ENCODE data around the gene PRXL2A.

PRXL2A gene

DNA sequence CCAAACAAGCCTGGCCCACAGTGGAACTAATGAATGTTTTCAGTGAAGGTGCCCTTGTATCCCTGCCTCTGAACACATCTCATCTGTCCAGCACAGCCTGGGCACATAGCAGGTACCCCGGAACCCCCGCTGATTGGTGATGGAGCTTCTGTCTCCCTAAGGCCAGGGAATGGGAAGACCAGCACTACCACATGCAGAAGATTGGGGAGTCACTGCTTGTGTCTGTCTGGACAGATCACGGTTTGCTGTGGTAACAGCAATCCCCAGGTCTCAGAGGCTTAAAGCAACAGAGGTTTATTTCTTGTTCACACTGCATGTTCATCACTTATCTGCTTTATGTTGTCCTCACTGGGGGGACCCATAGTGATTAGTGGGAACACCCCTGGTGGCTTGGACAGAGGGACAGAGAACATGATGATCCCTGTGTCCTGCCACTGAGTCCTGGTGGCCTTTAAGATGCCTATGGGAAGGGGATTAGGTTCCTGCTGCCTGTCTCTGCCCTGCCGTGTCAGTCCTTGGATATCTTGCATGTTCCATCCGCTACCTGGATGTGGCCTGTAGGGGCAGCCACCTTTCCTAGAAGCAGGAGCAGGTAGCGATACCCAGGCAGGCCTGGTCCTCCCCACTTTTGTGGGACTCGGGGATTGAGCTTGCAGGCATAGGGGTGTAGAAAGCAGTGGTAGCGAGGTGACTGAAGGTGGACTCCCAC lies 49.4 kb downstream of the PRXL2A start:
- peaks cover 52 to 54% of the 10 kb centered on the region in 2 donors for H3K4me1 ChIP-seq (ENCODE audit: control insufficient read depth in 1 of 2, insufficient read depth in 2 of 2, low read length in 2 of 2)
- H3K27me3 ChIP-seq (ENCODE audit: low read depth, low read length), result no peaks in the 10 kb centered on the region
- no peak overlapping the region for H3K4me3 ChIP-seq (ENCODE audit: low read depth in 1 of 2, low read length in 2 of 2)
- H3K36me3 ChIP-seq (ENCODE audit: control insufficient read depth in 1 of 2, insufficient read depth in 2 of 2, low read length in 2 of 2), result no peaks in the 10 kb centered on the region
- H3K9me3 ChIP-seq (ENCODE audit: control insufficient read depth in 1 of 2, low read length in 2 of 2), result no peaks in the 10 kb centered on the region
- H3K27ac ChIP-seq (ENCODE audit: low read length), result peak overlapping the region; percentile 80

DNA sequence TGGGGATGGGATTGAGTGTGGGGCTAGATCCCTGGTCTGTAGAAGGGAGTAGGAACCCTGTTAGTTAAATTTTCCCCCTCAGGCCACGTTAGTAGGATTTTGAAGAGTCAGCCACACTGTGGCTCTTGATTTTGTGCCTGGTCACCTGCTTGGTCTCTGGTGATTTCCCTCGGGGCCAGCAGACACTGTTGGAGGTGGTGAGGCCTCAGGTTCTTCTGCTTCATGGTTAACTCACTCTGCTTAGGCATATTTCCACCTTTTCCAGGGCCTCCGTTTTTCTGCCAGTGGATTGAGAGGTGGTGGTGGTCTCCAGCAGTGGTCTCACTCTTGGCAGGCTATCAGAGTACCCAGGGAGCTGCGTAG lies 49.9 kb downstream of the PRXL2A start:
- no peaks in the 10 kb centered on the region for H3K9me3 ChIP-seq (ENCODE audit: control insufficient read depth in 1 of 2, low read length in 2 of 2)
- H3K4me3 ChIP-seq (ENCODE audit: low read depth in 1 of 2, low read length in 2 of 2), result no peak overlapping the region
- H3K27ac ChIP-seq (ENCODE audit: low read length), result peak overlapping the region; percentile 80
- no peaks in the 10 kb centered on the region for H3K36me3 ChIP-seq (ENCODE audit: control insufficient read depth in 1 of 2, insufficient read depth in 2 of 2, low read length in 2 of 2)
- no peaks in the 10 kb centered on the region for H3K27me3 ChIP-seq (ENCODE audit: low read depth, low read length)
- peaks cover 58 to 60% of the 10 kb centered on the region in 2 donors for H3K4me1 ChIP-seq (ENCODE audit: control insufficient read depth in 1 of 2, insufficient read depth in 2 of 2, low read length in 2 of 2)

DNA sequence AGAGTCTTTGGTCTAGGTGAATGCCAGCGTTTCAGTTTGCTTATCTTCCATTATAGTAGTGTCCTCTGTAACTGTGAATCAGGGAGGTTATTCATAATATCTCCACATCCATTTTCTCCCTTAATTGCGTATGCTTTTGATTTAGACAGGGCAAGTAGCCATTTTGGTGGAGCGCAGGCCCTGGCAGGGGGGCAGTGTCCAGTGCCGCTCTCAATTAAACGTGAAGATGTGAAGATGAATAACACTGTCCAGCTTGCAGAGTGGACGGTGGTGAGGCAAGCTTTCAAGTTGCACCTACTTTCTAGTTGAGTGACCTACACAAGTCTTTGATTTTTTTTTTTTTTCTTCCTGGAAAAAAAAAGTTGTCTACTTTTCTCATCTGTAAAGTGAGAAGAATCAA lies 50.3 kb downstream of the PRXL2A start:
- peak overlapping the region; percentile 80 for H3K27ac ChIP-seq (ENCODE audit: low read length)
- no peaks in the 10 kb centered on the region for H3K27me3 ChIP-seq (ENCODE audit: low read depth, low read length)
- H3K9me3 ChIP-seq (ENCODE audit: control insufficient read depth in 1 of 2, low read length in 2 of 2), result no peaks in the 10 kb centered on the region
- H3K36me3 ChIP-seq (ENCODE audit: control insufficient read depth in 1 of 2, insufficient read depth in 2 of 2, low read length in 2 of 2), result no peaks in the 10 kb centered on the region
- peak overlapping the region in 1 of 2 donors; percentile 31 for H3K4me3 ChIP-seq (ENCODE audit: low read depth in 1 of 2, low read length in 2 of 2)
- peaks cover 62 to 64% of the 10 kb centered on the region in 2 donors for H3K4me1 ChIP-seq (ENCODE audit: control insufficient read depth in 1 of 2, insufficient read depth in 2 of 2, low read length in 2 of 2)

DNA sequence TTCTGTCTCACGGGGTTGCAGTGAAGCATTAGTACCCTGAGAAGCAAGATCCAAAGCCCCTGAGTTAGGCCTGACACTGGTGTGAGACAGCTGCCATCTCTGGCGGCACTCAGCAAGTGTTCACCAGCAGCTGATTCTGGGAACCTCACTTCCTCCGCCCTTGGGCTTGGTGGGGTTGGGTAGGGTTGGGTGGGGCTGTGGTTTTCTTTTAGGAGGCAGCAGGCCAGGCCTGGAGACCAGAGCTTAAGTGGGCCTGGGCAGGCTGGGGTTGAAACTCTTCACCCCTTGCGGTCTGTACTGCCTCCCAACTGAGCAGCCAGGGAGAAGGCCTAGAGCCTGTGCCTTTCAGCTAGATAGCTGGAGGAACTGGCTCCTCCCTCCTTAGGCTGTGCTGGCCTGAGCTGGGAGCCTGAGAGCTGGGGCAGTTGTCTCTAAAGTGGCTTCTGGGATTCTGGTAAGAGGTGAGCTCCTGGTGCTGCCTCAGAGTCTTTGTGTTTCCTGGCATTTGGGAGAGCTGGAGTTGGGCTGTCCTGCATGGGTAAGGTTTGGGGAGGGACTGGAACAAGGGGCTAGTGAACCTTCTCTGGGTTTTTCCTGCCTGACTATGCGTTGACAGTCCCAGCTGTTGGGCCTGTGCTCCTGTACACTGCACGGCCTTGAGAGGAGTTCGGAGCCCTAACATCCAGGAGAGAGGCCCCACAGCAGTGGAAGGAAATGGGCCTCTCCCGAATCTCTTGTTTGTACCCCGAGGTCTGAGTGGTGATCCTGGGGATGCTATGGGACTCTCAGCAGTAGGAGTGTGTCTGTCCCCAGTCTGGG lies 50.9 kb downstream of the PRXL2A start:
- no peaks in the 10 kb centered on the region for H3K9me3 ChIP-seq (ENCODE audit: control insufficient read depth in 1 of 2, low read length in 2 of 2)
- H3K4me1 ChIP-seq (ENCODE audit: control insufficient read depth in 1 of 2, insufficient read depth in 2 of 2, low read length in 2 of 2), result peaks cover 68 to 70% of the 10 kb centered on the region in 2 donors
- peak overlapping the region in 1 of 2 donors; percentile 35 for H3K4me3 ChIP-seq (ENCODE audit: low read depth in 1 of 2, low read length in 2 of 2)
- no peaks in the 10 kb centered on the region for H3K36me3 ChIP-seq (ENCODE audit: control insufficient read depth in 1 of 2, insufficient read depth in 2 of 2, low read length in 2 of 2)
- H3K27me3 ChIP-seq (ENCODE audit: low read depth, low read length), result no peaks in the 10 kb centered on the region
- H3K27ac ChIP-seq (ENCODE audit: low read length), result peak overlapping the region; percentile 80

DNA sequence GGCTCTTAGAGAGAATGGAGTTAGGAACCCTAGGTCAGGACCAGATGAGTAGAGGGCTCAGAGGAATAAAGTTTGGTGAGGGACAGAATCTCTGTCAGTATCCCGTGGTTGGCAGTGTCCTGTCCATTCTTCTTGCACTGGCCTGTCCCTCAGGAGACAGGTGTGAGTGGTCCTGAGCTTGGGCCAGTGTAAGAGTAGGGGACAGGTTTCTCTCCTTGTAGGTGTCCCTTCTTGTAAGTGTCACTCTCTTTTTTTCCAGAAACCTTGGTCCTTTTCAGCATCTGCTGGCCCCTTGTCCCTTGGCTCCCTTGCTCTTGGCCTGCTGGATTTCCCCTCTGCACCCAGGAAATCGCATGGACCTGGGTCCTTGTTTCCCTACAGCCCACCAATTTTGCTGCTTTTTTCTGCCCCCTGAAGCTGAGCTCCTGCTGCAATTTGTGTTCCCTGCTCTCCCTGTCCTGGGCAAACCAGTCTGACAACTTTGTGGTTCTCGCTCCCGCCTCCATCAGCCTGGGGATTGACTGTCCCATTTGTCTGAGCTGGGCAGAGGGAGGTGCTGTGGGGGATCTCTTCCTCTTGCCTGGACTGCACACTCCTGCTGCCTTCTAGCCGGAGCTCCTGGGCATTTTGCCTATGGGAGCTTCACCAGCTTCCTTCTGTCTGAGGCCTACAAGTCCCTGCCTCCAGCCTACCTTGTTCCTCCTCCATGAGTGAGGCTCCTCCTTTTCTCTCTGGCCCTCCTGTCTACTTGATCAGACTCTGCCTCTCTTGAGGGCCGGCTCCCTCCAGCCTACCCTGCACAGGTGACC lies 52.3 kb downstream of the PRXL2A start:
- H3K4me3 ChIP-seq (ENCODE audit: low read depth in 1 of 2, low read length in 2 of 2), result peak overlapping the region in 1 of 2 donors; percentile 2
- peak overlapping the region; percentile 80 for H3K27ac ChIP-seq (ENCODE audit: low read length)
- H3K4me1 ChIP-seq (ENCODE audit: control insufficient read depth in 1 of 2, insufficient read depth in 2 of 2, low read length in 2 of 2), result peaks cover 78 to 80% of the 10 kb centered on the region in 2 donors
- no peaks in the 10 kb centered on the region for H3K36me3 ChIP-seq (ENCODE audit: control insufficient read depth in 1 of 2, insufficient read depth in 2 of 2, low read length in 2 of 2)
- no peaks in the 10 kb centered on the region for H3K9me3 ChIP-seq (ENCODE audit: control insufficient read depth in 1 of 2, low read length in 2 of 2)
- H3K27me3 ChIP-seq (ENCODE audit: low read depth, low read length), result no peaks in the 10 kb centered on the region

DNA sequence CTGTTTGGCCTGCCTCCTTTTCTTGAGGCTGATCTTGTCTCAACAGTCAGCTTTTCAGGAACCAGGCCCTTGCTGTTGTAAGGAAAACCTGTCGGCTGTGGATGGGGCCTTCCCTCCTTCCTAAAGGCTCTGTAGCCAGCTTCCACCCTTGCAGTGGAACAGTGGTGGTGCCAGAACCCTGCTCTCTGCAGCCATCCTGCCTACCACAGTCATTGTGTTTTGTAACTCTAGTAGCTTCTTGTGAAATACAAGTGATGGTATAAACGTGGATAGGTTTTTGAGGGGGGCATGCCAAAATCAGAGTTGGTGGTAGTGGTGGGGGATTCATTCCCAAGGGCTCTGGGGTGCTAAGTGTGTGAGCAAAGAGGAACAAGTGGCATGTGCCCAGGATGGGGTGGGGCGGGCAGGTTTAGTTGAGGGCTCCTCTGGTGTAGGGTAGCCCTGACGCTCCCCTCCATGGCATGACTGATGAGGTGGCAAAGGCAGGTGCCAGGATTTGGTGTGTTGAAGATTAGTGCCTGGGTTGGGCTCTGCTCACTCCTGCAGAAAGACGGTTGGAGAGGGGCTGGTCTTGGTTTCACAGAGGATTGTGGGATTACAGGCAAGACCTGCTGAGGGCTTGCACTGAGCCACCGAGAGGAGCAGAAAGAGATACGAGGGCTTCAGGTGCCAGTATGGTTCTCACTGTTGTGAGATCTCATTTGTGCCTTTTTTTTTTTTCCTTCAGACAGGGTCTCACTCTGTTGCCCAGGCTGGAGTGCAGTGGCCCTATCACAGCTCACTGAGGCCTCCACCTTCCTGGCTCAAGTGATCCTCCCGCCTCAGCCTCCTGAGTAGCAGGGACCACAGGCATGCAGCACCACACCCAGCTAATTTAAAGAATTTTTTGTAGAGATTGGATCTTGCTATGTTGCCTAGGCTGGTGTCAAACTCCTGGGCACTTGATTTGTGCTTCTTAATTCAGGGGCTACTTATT lies 53.1 kb downstream of the PRXL2A start:
- Histone ChIP-seq H3K4me1 (ENCODE audit: control insufficient read depth in 1 of 2, insufficient read depth in 2 of 2, low read length in 2 of 2) (peaks cover 76 to 77% of the 10 kb centered on the region in 2 donors), H3K27ac (ENCODE audit: low read length) (peak overlapping the region; percentile 80), H3K27me3 (ENCODE audit: low read depth, low read length) (no peaks in the 10 kb centered on the region), H3K9me3 (ENCODE audit: control insufficient read depth in 1 of 2, low read length in 2 of 2) (no peaks in the 10 kb centered on the region), H3K36me3 (ENCODE audit: control insufficient read depth in 1 of 2, insufficient read depth in 2 of 2, low read length in 2 of 2) (no peaks in the 10 kb centered on the region), H3K4me3 (ENCODE audit: low read depth in 1 of 2, low read length in 2 of 2) (peak overlapping the region in 1 of 2 donors; percentile 2)

DNA sequence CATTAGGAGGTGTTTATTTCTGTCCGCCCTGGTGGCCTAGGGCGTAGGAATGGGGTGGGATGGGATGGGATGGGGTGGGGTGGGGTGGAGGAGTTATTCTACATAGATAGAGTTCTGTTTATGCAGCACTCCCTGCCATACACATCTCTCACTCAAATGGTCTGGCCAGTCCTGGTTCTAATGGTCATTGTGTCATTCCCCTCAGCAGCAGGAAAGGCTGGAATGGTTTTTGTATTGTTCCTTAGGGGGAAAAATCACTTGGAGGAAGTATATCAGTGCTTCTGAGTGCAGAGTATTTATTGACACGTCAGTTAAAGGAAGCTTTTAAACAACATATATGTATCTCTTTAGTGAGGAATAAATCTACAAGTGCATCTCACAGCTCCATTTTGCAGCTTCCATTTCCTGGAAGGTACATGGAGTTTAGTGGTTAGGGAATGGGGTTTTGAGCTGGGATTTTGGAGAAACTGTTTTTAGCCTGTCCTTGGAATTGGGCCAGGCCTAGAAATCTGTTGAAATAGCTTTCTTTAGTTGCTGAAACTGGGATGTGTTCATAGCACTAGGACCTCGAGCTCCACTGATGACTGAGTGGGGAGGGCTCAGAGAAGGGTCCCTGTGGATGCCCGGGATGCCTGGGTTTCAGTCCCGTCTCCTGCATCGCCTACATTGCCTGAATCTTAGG lies 54.1 kb downstream of the PRXL2A start:
- Histone ChIP-seq H3K36me3 (ENCODE audit: control insufficient read depth in 1 of 2, insufficient read depth in 2 of 2, low read length in 2 of 2) (no peaks in the 10 kb centered on the region), H3K4me3 (ENCODE audit: low read depth in 1 of 2, low read length in 2 of 2) (no peak overlapping the region), H3K9me3 (ENCODE audit: control insufficient read depth in 1 of 2, low read length in 2 of 2) (no peaks in the 10 kb centered on the region), H3K27ac (ENCODE audit: low read length) (peak overlapping the region; percentile 25), H3K27me3 (ENCODE audit: low read depth, low read length) (no peaks in the 10 kb centered on the region), H3K4me1 (ENCODE audit: control insufficient read depth in 1 of 2, insufficient read depth in 2 of 2, low read length in 2 of 2) (peaks cover 76 to 80% of the 10 kb centered on the region in 2 donors)

DNA sequence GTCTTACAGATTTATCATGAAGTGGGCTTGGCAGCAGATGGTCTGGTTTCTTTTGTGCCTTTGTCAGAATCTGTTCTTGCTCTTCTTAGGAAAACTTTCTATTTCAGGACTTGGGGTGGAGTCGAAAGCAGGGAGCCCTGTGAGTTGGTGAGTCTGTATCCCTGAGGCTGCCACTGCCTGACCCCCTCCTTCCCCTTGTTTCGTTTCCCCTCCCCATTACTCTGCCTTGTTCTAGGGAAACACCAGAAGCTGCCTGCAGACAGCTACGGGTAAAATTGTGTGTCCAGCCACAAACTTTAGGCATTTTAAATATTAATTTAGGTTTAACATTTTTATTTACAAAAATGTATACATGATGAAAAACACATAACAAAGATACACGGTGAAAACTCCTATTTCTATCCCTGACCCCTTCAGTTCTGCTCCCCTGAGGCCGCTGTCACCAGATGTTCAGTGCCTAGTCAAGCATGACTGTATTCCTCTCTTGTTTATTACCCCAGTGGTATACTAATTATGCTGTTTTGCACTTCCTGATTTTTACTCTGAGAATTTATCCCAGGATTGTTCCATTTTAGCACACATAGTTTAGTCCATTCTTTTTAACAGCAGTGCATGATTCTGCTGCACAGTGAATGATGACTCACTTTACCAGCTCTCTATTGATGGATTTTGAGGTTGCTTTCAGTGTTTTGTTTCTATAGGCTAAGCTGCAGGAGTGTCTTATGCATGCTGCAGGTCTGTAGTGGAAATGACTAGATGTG lies 54.8 kb downstream of the PRXL2A start:
- H3K9me3 ChIP-seq (ENCODE audit: control insufficient read depth in 1 of 2, low read length in 2 of 2), result no peaks in the 10 kb centered on the region
- no peak overlapping the region for H3K4me3 ChIP-seq (ENCODE audit: low read depth in 1 of 2, low read length in 2 of 2)
- H3K27ac ChIP-seq (ENCODE audit: low read length), result peak overlapping the region; percentile 25
- peaks cover 78 to 79% of the 10 kb centered on the region in 2 donors for H3K4me1 ChIP-seq (ENCODE audit: control insufficient read depth in 1 of 2, insufficient read depth in 2 of 2, low read length in 2 of 2)
- no peaks in the 10 kb centered on the region for H3K36me3 ChIP-seq (ENCODE audit: control insufficient read depth in 1 of 2, insufficient read depth in 2 of 2, low read length in 2 of 2)
- H3K27me3 ChIP-seq (ENCODE audit: low read depth, low read length), result no peaks in the 10 kb centered on the region

DNA sequence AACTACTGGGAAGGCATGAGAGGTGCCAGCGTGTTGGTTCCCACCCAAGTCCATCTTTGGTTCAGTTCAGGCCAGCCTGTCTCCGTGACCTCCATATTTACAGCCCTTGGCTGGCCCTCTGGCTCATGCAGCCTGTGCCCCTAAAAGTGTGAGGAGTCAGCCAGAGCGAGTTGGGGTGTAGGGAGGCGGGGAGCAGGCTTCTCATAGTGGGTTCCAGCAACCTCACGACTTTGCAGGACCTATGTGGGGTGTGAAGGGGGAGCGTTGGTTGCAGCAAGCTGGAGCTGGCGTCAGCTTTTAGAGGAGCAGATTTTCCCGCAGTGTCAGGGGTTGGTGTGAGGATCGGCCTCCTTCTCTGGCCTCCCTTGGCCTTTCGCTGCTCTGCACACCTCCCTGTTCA lies 55.5 kb downstream of the PRXL2A start:
- Histone ChIP-seq H3K4me1 (ENCODE audit: control insufficient read depth in 1 of 2, insufficient read depth in 2 of 2, low read length in 2 of 2) (peaks cover 80 to 86% of the 10 kb centered on the region in 2 donors), H3K9me3 (ENCODE audit: control insufficient read depth in 1 of 2, low read length in 2 of 2) (no peaks in the 10 kb centered on the region), H3K4me3 (ENCODE audit: low read depth in 1 of 2, low read length in 2 of 2) (peak overlapping the region in 1 of 2 donors; percentile 7), H3K27me3 (ENCODE audit: low read depth, low read length) (no peaks in the 10 kb centered on the region), H3K36me3 (ENCODE audit: control insufficient read depth in 1 of 2, insufficient read depth in 2 of 2, low read length in 2 of 2) (no peaks in the 10 kb centered on the region), H3K27ac (ENCODE audit: low read length) (peak overlapping the region; percentile 61)

All from muscle layer of duodenum (tissue), 2 donors.